SIG-M5 treated with dmso at 0.1 percent for 504 hours (cell line): ENCODE data around the gene FGF13.

Experiments used
- DNase-seq: peaks from one replicate; lab custom pipeline; 2025; ENCODE audit not compliant: unreplicated experiment; lab: John Stamatoyannopoulos, UW

FGF13 gene

DNA sequence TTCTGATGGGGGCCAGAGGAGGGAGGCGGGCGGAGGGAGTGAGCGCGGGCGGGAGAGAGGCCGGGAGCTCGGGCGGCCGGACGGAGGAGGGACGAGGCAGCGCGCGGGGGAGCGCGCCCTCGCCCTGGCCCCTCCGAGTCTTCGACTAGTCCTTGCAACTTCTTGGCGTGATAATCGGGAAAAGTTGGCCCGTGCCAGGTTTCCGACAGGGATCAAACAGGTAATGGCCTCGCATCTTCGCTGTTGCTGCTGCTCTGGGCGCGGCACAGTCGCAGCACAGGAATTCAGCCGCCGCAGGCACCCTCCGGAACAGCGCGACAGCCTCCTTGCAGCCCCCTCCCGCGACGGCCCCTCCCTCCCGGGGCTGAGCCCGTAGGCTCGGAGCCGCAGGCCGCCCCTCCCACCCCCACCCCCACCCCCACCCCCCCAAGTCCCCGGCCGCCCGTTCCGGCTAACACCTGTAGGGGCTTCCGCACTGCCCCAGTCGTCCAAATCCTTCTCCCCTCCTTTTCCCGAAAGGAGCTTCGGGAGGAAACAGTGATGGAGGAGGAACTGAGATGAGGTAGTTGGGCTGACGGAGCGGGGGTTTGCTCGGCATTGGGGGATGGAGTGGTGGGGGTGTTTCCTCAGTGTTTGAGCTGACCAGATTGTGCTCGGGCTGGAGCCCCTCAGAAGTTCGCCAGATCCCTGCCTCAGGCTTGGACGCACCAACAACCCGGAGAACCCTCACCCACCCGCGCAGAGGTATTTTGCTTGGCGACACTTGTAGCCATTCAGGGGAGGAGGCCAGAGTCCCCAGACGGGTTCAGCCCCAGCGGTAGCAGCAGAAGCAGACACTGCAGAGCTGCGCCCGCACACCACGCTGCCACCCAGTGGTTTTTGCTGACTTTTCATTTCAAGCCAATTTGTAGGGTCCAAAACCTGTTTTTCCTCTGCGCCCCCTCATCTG is at the start of gene FGF13:
TSS of gene FGF13 (minus strand) at position 319 of the 949 bp plus-strand sequence. CDS start 714 bp downstream, outside the sequence.
- no peak for DNase-seq

- DNase-seq, result no peak
These were observed 47.9 kb upstream of the FGF13 start for GRCh38 chrX:138759217-138759943.

DNA sequence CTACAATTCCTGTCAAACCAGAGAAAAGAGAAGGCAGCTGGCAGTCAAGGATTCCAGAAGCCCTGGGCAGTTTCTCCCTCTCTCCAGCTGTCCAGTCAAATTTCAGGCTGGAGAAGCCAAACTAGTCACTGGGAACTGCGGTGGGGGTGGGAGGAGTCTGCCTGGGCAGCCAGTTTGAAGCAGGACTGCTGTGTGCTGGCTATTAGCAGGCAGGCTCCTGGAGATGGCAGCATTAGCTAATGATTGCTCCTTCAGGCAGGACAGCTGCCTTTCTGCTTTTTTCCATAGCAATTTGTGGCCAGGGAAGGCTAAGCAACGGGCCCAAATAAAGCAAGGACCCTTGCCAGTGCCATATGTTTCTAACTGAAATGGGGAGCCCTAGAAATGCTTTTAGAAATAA is 44.7 kb upstream of the FGF13 start:
- no peak for DNase-seq

GRCh38 chrX:138754861-138755260 is 43.3 kb upstream of the FGF13 start:
- no peak for DNase-seq

DNA sequence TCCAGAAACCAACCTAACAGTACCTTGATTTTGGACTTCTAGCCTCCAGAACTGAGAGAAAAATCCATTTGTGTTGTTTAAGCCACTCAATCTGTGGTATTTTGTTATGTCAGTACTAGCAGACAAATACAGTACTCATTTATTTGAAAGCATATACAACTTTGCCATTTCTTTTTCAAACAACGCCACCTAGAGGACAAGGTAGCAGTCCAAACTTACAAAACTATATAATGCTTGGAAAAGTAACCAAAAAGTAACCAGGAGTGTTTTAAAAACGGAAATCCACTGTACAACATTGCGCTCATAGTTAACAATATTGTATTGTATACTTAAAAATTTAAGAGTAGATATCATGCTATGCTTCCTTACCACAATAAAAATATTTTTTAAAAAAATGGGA is 37.0 kb upstream of the FGF13 start:
- DNase-seq, result no peak

DNA sequence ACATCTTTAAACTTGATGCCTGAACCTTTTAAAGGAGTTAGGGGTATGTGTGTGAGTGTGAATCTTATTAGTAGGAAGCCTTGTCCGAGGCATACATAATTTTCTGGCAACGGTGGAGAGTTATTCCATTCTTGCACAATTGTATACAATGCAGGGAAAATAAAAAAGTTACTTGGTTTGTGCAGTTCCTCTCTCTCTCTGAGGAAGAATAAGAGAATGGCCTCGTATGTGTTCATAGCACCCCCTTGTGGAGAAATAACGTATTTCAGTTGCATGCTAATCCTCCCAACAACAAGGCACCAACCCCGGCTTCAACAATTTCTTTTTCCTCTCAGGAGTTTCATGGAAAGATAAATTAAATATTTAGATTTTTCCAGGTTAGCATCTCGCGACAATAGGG is 33.7 kb upstream of the FGF13 start:
- DNase-seq, result peak; percentile 31

DNA sequence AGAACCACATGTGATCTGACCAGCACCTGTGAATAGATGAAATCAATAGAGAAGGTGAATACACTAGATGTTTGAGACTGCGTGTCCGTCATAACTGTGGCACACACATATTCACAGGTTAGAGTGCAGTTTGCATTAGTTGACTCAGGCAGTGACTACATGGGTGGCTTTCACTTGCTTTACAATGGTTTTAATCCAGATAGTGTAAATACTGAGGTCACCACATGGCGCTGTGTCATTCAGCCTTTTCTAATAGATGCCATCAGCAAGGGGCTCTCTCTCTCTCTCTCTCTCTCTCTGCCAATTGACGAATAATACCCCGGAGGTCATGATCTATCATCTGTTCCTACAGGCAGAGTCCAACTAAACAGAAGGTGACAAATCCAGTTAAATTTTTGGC is 30.7 kb upstream of the FGF13 start:
- no peak for DNase-seq

DNA sequence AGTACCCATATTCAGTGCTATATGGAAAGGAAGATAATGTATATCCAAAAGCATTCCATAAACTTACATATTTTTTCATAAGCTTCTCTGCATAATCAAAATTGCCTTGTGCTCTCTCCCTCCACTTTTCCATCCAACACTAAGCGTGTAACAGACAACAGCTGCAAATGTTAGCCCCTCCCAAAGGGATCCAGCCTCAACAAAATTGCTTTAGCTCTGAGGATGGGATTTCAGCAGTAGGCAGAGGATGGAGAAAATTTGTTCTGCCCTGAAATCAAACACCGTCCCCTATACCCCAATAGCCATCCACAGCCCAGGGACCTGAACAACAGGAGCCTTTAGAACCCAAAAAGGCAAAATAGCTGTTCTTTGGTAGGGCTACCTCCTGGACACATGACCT is 28.8 kb upstream of the FGF13 start:
- no peak for DNase-seq

DNA sequence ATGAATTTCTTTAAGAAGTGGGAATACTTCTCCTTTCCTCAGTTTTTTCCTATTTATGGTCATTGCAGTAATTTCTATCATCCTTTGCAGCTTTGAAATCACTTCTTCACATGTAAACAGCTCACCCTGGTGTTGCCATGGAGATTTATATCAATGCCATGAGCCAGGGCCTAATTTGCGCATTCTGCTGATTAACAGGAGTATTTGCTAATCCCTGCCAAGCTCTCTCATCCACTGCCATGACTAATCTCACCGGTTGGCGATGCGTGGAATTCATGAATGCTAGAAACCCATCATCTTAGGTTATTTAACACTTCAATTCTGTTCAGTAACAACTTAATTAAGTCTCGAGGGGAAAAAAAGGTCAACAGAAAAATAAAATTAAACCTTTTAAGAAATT is 11.8 kb upstream of the FGF13 start:
- DNase-seq, result no peak

- DNase-seq, result no peak
These were observed 7.9 kb upstream of the FGF13 start for GRCh38 chrX:138719396-138719795.

DNA sequence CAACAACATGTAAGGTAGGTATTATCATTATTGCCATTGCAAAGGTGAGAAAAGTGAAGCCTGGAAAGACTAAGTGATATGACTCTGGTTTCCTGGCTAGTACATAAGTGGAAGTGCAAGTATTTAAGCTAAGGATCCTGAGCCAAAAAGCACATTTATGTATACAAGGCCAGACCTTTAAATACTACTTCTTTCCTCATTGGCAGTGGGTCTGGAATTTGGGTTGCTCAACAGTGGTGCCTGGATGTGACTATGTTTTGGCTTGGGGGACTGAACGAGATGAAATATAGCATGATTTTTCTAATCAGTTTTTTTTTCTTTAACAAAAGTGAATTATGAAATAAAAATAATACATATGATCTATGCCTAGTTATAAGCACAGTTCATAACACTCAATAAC is 7.4 kb upstream of the FGF13 start:
- DNase-seq, result no peak

DNA sequence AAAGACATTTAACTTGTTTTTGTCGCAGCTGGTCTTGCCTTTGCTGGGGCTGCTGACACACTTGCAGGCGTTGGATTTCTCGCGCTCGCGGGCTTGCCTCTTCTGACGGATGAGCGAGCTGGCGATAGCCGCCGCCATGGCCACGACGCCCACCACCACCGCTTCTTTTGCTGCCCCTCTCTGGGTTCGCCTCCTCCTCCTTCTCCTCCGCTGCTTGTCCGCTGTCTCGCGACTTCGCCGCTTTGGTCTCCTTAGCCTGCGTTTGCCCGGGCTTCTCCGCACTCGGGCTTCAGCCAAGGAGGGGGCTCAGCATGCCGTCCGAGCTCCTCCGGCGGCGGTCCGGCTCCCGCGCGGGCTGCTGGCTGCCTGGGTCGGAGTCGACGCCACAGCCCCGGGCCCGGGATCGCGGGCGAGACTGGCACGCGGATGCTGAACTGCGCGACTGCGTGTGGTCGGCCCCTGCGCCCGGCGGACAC is 613 bp downstream of the FGF13 start:
- no peak for DNase-seq

GRCh38 chrX:138709886-138710791 is 1.4 kb downstream of the FGF13 start:
- DNase-seq, result no peak

DNA sequence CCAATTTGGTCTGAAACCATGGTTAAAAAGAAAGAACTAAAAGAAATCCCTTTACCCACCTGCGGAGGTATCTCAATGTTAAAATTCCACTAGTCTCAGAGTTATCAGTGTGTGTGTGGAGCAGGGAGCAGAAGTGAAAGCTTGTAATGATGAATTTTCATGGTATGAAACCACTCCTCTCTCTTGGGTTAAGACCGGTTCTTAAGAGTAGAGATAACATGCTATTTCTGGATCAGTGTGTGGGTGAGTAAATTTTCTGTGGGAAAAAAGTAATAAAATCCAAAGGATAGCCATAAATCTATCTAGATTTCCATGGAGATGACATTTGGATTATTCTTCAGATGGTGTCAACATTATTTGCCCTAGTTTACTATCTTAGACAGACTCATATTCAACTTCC is 3.2 kb downstream of the FGF13 start:
- DNase-seq, result no peak

- no peak for DNase-seq
These were observed 6.9 kb downstream of the FGF13 start for GRCh38 chrX:138704596-138704995.

DNA sequence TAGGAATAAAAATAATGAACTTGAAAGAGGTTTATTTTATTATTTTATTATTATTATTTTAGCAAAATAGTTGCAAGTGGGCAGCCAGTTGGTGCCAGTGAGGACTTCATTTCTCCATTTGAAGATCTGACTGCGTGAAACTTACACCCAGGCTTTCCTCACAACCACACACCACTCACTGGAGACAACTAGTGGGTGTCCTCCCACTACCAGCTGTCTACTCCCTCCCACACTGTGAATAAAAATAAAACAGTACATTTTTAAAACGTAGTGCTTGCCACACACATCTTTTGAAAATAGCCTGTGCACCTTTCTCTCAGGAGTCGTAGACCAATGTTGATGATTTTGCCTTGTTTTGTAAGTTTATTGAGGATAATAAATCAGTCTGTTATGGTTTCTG is 7.4 kb downstream of the FGF13 start:
- DNase-seq, result no peak

DNA sequence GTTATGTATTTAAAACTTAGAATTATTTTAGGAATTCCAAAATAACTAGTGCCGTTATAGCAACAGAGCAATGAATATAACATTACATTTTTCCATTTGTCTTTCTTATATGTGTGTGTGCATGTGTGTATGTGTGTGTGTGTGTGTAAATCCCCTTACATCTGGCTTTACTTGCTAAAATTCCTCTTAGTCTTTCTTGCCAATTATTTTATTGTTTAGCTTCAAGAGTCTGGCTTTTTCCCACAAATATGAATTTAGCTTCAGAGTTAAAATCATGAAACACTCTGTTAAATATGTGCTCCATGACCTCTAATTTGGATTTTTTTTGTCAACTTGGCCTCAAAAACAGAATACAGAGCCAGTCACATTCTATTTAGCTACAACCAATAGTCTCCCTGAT is 18.9 kb downstream of the FGF13 start:
- DNase-seq, result no peak

GRCh38 chrX:138691186-138691585 is 20.3 kb downstream of the FGF13 start:
- no peak for DNase-seq

DNA sequence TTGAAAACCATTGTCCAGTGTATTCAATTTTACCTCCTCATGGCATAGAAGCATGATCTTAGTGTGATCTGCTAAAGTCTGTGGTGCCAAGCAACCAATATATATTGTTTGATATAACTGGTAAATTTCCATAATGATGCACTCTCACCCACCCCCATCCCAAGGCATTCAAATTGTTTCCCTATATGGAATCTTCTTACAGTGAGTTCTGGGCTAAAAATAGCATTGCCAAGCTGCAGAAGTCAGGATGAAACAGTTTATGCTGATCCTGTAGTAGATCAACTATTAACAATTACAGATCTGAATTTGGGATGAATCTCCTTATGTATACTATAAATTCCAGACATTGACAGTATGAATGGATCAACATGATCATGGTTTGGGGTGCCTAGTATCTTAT is 20.9 kb downstream of the FGF13 start:
- DNase-seq, result no peak

- no peak for DNase-seq
These were observed 27.9 kb downstream of the FGF13 start for GRCh38 chrX:138683600-138683999.

- no peak for DNase-seq
These were observed 41.8 kb downstream of the FGF13 start for GRCh38 chrX:138669693-138670092.
